ENCODE data around the gene PEA15.

PEA15 gene

GRCh38 chr1:160207118-160207650 is 2.0 kb downstream of the PEA15 start:
- peak overlapping the region in 13 of 21 experiments; percentile 27 to 100 (median 96) for H3K27ac ChIP-seq
- H3K4me3 ChIP-seq, result no peak overlapping the region

GRCh38 chr1:160207771-160208556 is 2.8 kb downstream of the PEA15 start:
- no peak overlapping the region for H3K4me3 ChIP-seq
- H3K27ac ChIP-seq, result peak overlapping the region in 13 of 21 experiments; percentile 27 to 100 (median 50)

GRCh38 chr1:160208557-160209320 is 3.6 kb downstream of the PEA15 start:
- H3K27ac ChIP-seq, result peak overlapping the region in 17 of 21 experiments; percentile 11 to 100 (median 41)
- H3K4me3 ChIP-seq, result no peak overlapping the region

DNA sequence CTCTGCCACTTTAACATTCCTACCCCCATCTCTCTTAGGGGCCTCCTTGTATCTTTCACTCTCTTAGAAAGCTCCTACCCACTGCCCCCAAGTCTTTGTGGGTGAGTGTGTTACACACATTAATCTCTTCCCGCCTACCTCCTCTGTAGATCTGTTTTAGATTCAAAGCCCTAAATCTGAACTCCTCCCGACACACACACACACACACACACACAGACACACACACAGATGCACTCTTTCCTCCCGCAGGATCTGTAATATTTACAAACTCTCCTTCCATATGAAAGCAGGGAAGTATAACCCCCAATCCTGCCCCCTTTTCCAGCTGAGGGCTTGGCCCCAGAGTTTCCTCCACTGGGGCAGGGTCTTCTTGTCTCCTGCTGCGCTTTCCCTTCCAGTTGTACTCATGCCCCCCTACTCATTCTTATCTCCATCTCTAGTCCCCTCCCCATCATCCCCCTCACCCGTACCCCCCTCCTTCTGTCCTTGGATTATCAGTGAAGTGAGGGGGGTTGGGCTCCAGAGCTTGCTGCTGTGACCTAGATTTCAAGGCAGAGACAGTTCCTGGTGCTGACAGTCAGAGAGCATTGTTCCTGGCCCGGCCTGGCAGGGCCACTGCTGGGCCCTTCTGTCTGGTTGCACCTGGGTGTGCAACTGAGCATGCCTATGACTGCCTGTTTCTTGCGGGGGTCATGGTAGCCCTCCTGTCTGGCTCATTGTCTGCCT is 4.3 kb downstream of the PEA15 start:
- Histone ChIP-seq H3K27ac (peak overlapping the region in 12 of 21 experiments; percentile 2 to 100 (median 36)), H3K4me3 (no peak overlapping the region)

- H3K27ac ChIP-seq, result peak overlapping the region in 5 of 21 experiments; percentile 16 to 52 (median 50)
Measured at GRCh38 chr1:160210561-160210960, 5.4 kb downstream of the PEA15 start.

GRCh38 chr1:160211046-160211790 is 6.0 kb downstream of the PEA15 start:
- H3K4me3 ChIP-seq, result no peak overlapping the region
- peak overlapping the region in 5 of 21 experiments; percentile 16 to 52 (median 50) for H3K27ac ChIP-seq

More at GRCh38 chr1:160210561-160210960, 5.4 kb downstream of the PEA15 start:
- H3K4me3 ChIP-seq, result no peak overlapping the region

GRCh38 chr1:160214481-160215140 is 9.4 kb downstream of the PEA15 start:
- Histone ChIP-seq H3K4me3 (no peak overlapping the region), H3K27ac (peak overlapping the region in 11 of 21 experiments; percentile 11 to 73 (median 47))

GRCh38 chr1:160216301-160216700 is 11.1 kb downstream of the PEA15 start:
- peak overlapping the region in 6 of 21 experiments; percentile 16 to 80 (median 70) for H3K27ac ChIP-seq
- H3K4me3 ChIP-seq, result no peak overlapping the region

DNA sequence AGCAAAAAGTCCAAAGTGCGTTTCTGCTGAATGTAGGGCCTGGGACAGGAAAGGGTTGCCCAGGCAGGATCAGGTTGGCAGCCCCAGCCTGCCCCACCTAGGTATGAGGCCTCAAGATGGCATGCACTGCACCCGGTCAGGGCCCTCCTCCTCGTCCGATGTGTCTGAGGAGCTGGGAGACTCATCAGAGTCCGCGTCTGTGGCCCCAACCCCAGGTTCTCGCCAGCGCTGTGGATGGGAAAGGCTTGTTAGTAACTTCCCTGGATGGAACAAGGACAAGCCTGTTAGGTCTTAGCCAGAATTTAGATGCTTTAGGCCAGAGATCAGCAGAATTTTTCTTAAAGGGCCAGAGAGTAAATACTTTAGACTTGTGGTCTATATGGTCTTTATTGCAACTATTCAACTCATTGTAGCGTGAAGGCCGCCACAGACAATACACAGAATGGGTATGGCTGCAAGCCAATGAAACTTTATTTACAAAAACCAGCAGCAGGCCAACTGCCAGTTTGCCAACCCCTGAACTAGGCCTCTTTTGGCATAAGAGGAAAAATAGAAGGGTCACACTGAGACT is 12.4 kb downstream of the PEA15 start:
- Histone ChIP-seq H3K27ac (peak overlapping the region in 13 of 21 experiments; percentile 6 to 80 (median 58)), H3K4me3 (no peak overlapping the region)

DNA sequence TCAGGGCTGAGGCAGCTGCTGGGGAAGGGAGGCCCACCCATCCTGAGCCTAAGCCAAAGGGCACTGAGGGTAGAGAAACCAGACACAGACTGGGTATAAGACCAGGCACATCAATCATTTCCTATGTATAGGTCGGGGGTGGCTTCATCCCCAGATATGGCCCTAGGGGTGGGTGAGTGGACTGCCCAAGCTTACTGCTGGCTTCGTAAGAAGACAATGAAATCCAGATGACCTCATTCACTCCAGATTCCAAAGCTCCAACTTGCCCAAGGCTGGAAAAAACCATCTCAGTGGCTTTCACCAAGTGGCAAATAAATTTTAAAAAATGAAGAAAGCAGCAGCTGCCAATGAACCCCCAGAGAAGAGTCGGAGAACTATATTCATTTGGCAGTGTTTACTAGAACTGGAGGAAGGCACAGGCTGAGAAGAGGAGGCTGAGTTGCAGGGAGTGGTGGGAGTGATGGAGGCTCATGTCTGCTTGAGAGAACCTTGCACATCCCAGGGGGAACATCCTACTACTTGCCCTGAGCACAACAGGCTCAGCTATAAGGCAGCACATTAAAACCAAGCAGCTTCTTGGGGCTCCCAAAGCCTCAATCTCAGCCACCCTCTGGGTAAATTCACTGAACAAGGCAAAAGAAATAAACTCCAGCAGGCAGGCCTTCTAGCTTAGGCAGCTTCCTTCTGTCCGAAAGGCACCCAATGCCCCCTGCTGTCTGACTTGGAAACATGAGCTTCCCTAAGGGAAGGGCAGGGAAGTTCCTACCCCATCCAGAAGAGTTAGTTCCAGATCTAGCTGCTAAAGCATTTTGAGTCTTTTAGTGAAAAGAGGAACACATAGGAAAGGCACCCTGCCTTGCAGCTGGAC is 14.1 kb downstream of the PEA15 start:
- Histone ChIP-seq H3K4me3 (no peak overlapping the region), H3K27ac (peak overlapping the region in 15 of 21 experiments; percentile 13 to 80 (median 38))

- Histone ChIP-seq H3K27ac (peak overlapping the region in 5 of 21 experiments; percentile 1 to 80 (median 73)), H3K4me3 (no peak overlapping the region)
Measured at GRCh38 chr1:160220301-160220700, 15.1 kb downstream of the PEA15 start.

DNA sequence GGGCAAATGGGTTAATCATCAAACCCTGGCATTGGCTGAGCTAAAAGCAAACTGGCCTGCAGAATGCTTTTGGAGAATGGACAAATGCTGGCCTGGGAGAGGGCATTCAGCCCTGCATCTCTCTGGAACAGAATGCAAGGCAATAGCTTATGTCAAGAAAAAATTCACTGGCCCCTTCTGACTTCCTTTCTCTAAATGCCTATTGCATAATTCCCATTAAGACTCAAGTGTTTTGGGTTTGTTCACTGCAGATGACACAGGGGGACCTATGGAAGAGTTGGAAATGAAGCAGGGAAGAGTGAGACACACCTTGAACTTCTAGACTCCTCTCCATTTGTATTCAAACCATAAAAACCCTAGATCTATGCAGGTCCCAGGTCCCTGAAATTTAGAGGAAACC is 15.9 kb downstream of the PEA15 start:
- H3K4me3 ChIP-seq, result no peak overlapping the region
- H3K27ac ChIP-seq, result peak overlapping the region in 1 of 21 experiments; percentile 1

- no peak overlapping the region for H3K4me3 ChIP-seq
- H3K27ac ChIP-seq, result no peak overlapping the region
Measured at GRCh38 chr1:160222546-160222945, 17.4 kb downstream of the PEA15 start.

DNA sequence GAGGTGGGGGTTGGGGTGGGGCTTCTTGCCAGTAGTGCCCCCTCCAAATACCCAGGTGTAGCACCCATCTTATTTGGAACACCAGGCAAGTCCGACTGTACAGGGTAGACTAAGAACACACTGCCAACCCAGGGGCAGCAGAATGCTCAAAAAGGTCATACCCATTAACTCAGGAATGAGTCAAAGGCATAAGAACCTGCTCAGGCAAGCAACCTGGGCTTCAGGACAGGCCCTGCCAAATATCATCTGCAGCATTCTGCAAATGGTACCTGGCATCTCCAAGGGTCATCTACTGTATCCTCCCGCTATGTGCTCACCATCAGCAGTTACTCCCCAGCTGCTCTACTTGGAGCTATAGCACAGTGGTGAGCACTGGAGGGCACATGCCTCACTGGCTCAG is 19.4 kb downstream of the PEA15 start:
- no peak overlapping the region for H3K4me3 ChIP-seq
- H3K27ac ChIP-seq, result no peak overlapping the region

DNA sequence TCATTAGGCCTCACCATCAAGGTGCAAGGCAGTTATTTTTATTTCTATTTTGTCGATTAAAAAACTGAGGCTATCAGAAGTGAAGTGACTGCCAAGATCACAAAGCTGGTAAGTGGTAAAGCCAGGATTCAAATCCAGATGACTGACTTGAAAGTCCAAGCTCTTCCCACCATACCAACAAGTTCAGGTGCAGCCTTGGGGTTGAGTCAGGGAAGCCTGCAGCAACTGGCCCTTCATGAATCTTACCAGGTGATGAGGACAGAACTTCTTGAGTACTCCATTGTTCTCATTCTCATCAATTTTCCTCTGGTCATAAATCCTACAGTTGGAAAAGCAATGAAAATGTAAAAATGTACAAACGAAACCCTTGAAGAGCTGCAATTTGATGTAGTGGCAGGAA is 20.2 kb downstream of the PEA15 start:
- Histone ChIP-seq H3K4me3 (no peak overlapping the region), H3K27ac (no peak overlapping the region)

DNA sequence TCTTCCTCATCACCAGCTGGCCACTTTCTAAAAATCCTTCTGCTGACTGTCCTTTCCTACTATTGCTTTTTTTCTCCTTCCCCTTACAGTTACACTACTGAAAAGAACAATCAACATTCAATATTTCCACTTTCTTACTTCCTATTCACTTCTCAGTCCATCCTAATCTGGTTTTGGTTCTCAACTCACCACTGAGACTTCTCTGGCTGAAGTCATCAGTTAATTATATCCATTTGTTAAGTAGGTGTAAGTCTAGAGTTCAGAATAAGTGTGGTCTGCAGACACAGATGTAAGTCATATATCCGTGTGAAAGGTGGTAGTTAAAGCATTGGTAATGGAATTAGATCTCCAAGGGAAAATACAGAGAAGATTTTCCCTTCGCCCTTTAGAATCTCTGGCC is 21.4 kb downstream of the PEA15 start:
- H3K27ac ChIP-seq, result no peak overlapping the region

GRCh38 chr1:160227034-160227433 is 21.9 kb downstream of the PEA15 start:
- Histone ChIP-seq H3K27ac (no peak overlapping the region), H3K4me3 (no peak overlapping the region)

More for the DNA sequence above, 21.4 kb downstream of the PEA15 start:
- H3K4me3 ChIP-seq, result no peak overlapping the region
